ENCODE results near the gene YBX2.

Gene YBX2

GRCh38 chr17:7241783-7242716, 52.4 kb downstream of the YBX2 start, which contains the start of gene GABARAP:
GABARAP (minus strand) TSS chr17:7242449; CDS start chr17:7242330, 119 bp downstream.
- peak; percentile 90 to 93 for DNase-seq

GRCh38 chr17:7241090-7241733, 53.2 kb downstream of the YBX2 start:
- DNase-seq: no peak

DNA sequence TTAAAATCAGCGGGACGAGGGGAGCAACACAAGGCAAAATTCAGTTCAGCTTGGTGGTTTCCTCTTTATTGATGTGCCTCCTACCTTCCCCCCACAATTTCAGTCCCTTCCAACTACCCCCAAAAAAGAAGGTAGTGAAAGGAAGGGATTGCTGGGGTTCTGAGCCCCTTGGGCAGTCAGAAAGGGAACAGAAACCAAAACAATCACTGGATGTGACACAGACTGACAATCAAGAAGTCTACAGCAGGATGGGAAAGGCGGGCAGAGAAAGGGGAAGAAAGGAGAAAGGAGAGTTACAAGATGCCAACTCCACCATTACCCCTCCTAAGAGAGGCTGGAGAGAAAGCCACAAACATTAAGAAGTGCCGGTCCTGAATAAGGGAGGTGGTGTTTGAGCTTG, 54.1 kb downstream of the YBX2 start:
- no peak for DNase-seq

DNA sequence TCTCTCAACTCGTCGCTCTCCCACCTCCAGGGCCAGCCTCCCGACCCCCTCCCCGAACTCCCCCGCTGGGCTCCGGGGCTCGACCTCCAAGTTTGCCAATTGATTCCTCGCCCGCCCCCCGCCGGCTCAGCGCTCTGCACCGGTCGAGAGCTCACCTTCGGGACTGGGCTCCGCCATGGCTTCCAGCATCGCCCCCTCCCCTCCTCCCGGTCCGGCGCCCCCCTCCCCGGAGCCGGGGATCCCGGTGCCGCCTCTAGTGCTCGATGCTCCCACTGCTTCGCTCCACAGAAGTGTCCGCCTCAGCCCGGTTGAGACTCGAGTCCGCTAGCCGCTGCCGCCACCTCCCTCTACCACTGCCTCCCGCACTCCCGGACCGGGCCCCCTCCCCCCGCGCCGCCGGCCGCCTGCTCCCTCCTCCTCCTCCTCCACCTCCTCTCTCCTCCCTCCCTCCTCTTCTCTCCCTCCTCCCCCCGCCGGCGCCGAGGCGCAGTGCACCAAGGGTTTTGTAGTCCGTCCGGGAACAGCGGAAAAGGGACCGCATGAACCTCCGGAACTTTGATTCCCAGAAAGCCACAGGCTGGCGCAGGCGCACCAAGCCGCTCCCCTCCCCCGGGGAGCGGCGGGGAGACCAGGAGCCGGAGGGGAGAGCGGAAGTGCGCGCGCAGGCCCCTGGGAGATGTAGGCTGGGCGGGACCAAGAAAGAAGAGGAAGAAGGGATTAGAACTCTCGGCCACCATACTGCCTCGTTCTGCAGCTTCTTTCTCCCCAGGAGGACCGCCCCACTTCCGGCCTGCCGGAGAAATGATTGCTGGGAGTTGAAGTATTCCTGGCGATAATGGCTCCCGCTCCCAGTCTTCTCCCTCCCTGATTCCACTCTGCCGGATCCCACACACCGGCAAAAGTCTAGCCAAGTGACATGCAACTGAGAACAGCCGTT, 55.1 kb downstream of the YBX2 start, which contains the start of gene PHF23:
Gene PHF23, minus strand, starts transcription at position 367 of the 937 bp plus-strand sequence. Its CDS starts 178 bp downstream, at position 189.
- peak; percentile 96 to 97 for DNase-seq

- no peak for DNase-seq
These were observed 55.9 kb downstream of the YBX2 start for GRCh38 chr17:7238420-7239090.
